Measurements from ENCODE around the gene PTPRN2. TPM values are rescaled to one million over a fixed set of nuclear protein-coding genes. Genes with fewer than 3 reads are reported as not detected.

The PTPRN2 gene
- total and polyA plus RNA-seq, 7 donors: 3.2 to 7.1 (median 5.5) TPM

DNA sequence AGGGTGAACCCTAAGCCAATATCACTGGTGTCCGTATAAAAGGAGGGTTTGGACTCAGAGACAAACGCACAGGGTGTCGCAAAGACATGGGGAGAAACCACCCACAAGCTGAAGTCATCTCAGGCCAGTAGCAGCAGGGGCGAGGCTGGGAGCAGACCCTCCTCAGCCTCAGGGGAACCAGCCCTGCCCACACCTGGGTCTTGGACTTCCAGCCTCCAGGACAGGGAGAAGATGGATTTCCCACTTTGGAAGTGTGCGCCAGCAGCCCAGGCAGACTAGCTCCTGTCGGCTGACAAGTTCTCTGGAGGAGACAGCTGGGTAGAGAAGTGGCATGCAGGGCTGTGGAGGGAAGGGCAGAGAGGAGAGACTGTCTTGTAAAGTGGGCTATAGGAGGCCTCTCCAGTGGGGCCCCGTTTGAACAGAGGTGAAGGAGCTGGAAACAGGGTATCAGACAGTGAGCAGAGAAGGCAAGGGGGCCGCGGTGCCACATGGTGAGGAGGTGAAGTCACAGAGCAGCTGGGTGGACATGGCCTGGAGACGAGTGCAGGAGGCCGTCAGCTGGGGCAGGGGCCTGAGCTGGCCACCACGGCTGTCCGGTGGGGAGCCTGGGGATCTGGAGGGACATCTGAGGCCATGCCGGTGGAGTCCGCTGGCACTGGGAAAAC, 475.6 kb downstream of the PTPRN2 start:
- Histone ChIP-seq H3K9me3 (peaks cover 0 to 4% (median 0%) of the 10 kb centered on the region in 4 donors), H3K4me1 (no peaks in the 10 kb centered on the region), H3K4me3 (no peak overlapping the region), H3K27me3 (peaks cover 0 to 12% (median 0%) of the 10 kb centered on the region in 3 donors), H3K27ac (no peak overlapping the region), H3K36me3 (no peaks in the 10 kb centered on the region)
- DNase-seq: no peak
- no peak for TF ChIP-seq CTCF (IDR thresholded peaks at IDR 0.05)
- no peak for TF ChIP-seq POLR2A (IDR thresholded peaks at IDR 0.05)
- no peak for TF ChIP-seq POLR2AphosphoS5 (IDR thresholded peaks at IDR 0.05)
- TF ChIP-seq EP300 (IDR thresholded peaks at IDR 0.05): no peak
- WGBS, 2 donors: 92 to 93% methylated on average over 15 of the region's 15 CpGs
- intact Hi-C loops (cut with DNase I): no loop called here

- Histone ChIP-seq H3K27me3 (peaks cover 0 to 21% (median 0%) of the 10 kb centered on the region in 3 donors), H3K27ac (no peak overlapping the region), H3K4me1 (no peaks in the 10 kb centered on the region), H3K4me3 (no peak overlapping the region), H3K36me3 (no peaks in the 10 kb centered on the region), H3K9me3 (no peaks in the 10 kb centered on the region)
- WGBS, 2 donors: 80 to 83% methylated on average over 16 of the region's 16 CpGs
- no peak for TF ChIP-seq POLR2AphosphoS5 (IDR thresholded peaks at IDR 0.05)
- TF ChIP-seq EP300 (IDR thresholded peaks at IDR 0.05): no peak
- TF ChIP-seq CTCF (IDR thresholded peaks at IDR 0.05): no peak
- no peak for TF ChIP-seq POLR2A (IDR thresholded peaks at IDR 0.05)
- intact Hi-C loops (cut with DNase I): no loop called here
- no peak for DNase-seq
Measured at GRCh38 chr7:158111049-158111751, 476.4 kb downstream of the PTPRN2 start.

DNA sequence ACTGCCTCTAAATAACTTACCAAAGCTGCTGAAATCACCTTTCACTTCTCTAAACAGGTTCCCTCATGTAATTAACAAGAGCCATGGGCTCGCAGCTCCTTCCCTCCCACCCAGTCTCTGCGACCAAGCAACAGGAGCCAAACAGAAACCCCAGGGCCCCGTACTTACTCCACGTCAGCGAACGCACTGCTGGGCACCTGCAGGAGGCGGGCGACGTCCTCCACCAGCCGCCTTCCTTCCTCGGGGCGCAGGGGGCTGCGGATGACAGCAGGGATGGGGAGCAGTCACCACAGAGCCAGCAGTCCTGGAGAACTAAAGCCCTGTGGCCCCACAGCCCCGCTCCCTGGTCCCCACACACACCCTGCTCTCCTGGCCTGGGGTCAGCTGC, 477.0 kb downstream of the PTPRN2 start:
- Histone ChIP-seq H3K4me1 (no peaks in the 10 kb centered on the region), H3K27ac (no peak overlapping the region), H3K36me3 (no peaks in the 10 kb centered on the region), H3K9me3 (no peaks in the 10 kb centered on the region), H3K27me3 (peaks cover 0 to 21% (median 0%) of the 10 kb centered on the region in 3 donors), H3K4me3 (no peak overlapping the region)
- DNase-seq: no peak
- WGBS, 2 donors: 91 to 95% methylated on average over 14 of the region's 14 CpGs
- TF ChIP-seq EP300 (IDR thresholded peaks at IDR 0.05) (no peak), POLR2A (IDR thresholded peaks at IDR 0.05) (no peak), POLR2AphosphoS5 (IDR thresholded peaks at IDR 0.05) (no peak), CTCF (IDR thresholded peaks at IDR 0.05) (no peak)
- intact Hi-C loops (cut with DNase I): no loop called here

DNA sequence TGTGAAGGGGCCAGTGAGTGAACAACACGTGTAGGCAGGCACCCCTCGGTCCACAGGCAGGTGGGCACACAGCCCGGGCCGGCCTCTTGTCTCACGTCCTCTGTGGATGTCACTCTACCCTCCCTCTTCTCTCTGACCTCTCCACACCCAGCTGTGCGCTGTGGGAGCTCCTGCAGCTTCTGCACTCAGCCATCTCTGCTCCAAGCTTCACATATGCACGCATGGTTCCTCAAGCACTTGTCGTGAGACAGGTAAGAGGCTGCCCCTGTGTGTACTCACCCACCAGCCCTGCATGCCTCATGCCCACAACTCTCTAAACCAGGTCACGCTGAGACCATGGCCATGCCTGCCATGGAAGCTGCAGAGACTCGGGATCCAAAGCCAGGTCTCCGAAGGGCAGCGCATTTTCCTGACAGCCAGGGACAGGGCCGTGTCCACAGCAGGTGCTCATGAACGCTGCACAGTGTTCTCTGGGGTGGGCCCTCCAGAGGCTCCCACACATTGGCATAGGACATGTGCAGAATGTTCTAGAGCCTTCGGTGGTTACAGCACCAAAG, 477.5 kb downstream of the PTPRN2 start:
- Histone ChIP-seq H3K4me1 (no peaks in the 10 kb centered on the region), H3K9me3 (no peaks in the 10 kb centered on the region), H3K4me3 (no peak overlapping the region), H3K27ac (no peak overlapping the region), H3K36me3 (no peaks in the 10 kb centered on the region), H3K27me3 (peaks cover 0 to 21% (median 0%) of the 10 kb centered on the region in 3 donors)
- DNase-seq: no peak
- 91 to 93% methylated on average over 15 of the region's 15 CpGs for WGBS, 2 donors
- intact Hi-C loops (cut with DNase I): no loop called here
- TF ChIP-seq EP300 (IDR thresholded peaks at IDR 0.05): no peak
- no peak for TF ChIP-seq CTCF (IDR thresholded peaks at IDR 0.05)
- no peak for TF ChIP-seq POLR2A (IDR thresholded peaks at IDR 0.05)
- TF ChIP-seq POLR2AphosphoS5 (IDR thresholded peaks at IDR 0.05): no peak

Data from sigmoid colon (tissue), 7 donors.